Globus pallidus (tissue), 1 donor: Measurements from ENCODE around the gene COX6A2.
A peak's percentile ranks its signal among the peaks of the same experiment; 100 is the strongest.
"Not testable (repeated sequence)": the region's sequence is repeated elsewhere in the genome, so short reads cannot be mapped to it uniquely, and the experiment has no call there.

ENCODE experiments used
- DNase-seq: peaks from one replicate; pipeline ENCODE4 v3.0.0-alpha.2; 2015; ENCODE audit warnings: low spot score

Gene COX6A2

GRCh38 chr16:31438414-31438813, 10.3 kb upstream of the COX6A2 start:
- no peak for DNase-seq

- DNase-seq, result no peak
These were observed 8.3 kb upstream of the COX6A2 start for GRCh38 chr16:31436221-31437045.

DNA sequence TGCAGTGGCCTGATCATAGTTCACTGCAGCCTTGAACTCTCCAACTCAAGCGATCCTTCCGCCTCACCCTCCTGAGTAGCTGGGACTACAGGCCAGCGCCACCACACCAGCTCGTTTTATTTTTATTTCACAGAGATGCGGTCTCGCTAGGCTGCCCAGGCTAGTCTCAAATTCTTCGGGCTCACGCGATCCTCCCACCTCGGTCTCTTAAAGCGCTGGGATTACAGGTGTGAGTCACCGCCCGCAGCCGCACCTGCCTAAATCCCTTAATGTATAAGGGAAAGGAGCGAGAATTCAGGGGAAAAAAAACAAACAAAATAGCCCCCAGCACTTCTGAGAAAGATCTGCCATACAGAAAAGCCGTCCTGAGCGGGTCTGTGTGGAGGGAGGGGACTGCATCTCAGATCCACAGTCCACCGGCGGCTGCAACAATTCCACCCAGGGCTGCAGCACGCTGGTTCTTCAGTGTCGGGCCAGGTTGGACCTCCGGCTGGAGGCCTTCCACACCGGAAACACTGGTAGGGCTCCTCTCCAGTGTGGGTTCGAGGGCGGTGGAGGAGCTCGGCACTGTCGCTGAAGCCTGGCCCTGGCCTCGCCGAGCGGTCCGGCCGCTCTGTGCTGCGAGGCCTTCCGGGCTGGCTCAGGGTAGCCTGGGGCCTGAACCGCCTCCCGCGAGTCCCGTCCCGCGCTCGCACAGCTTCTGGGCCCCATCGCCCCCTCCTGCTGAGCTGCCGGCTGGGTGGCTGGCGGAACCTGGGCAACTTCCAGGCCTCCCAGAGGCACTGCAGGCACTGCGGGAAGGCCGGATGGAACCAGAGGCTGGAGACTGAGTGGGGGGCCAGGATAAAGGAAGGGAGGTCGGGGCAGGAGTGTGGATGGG, 7.4 kb upstream of the COX6A2 start:
- no peak for DNase-seq

- DNase-seq, result no peak
These were observed 2.4 kb upstream of the COX6A2 start for GRCh38 chr16:31430380-31431052.

- no peak for DNase-seq
These were observed 1.6 kb upstream of the COX6A2 start for GRCh38 chr16:31429796-31430195.

- DNase-seq, result no peak
These were observed 1.2 kb upstream of the COX6A2 start for GRCh38 chr16:31429314-31429713.

- no peak for DNase-seq
These were observed 583 bp upstream of the COX6A2 start for GRCh38 chr16:31428638-31429247.

DNA sequence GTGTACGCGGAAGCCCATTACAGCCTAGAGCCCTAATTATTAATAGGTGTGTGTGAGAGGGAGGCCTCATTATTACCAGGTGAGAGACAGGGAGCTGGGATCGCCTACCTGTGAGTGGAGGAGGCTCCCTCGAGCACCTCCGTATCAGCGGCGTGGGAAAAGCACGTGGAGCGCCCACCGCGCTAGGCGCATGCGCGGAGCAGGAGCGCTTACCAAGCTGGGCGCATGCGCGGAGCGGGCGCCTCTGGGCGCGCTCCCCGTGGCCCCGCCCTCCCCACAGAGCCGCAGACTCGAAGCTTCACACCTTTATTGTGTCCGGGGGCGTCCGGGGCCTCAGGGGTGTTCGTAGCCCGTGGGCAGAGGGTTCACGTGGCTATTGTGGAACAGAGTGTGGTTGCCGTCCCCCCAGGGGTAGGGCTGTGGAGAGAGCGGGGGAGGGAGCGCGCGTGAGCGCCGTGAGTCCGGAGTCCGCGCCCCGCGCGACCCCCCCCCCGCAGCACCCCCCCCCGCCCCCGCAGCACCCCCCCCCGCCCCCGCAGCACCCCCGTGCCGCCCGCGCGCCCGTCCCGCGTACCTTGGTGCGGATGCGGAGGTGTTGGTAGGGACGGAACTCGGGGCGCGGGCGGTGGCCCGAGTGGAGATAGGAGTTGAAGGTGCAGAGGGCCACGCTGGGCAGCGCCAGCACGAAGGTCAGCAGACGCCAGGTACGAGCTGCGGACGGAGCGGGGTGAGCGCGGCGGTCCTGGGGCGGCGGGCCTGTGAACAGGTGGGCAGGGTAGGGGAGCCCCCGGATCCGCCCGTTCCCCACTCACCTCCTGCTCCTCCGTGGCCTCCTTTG, 500 bp downstream of the COX6A2 start:
- DNase-seq, result peak; percentile 51

- no peak for DNase-seq
These were observed 4.4 kb downstream of the COX6A2 start for GRCh38 chr16:31423801-31424200.

- no peak for DNase-seq
These were observed 4.9 kb downstream of the COX6A2 start for GRCh38 chr16:31423241-31423640.

DNA sequence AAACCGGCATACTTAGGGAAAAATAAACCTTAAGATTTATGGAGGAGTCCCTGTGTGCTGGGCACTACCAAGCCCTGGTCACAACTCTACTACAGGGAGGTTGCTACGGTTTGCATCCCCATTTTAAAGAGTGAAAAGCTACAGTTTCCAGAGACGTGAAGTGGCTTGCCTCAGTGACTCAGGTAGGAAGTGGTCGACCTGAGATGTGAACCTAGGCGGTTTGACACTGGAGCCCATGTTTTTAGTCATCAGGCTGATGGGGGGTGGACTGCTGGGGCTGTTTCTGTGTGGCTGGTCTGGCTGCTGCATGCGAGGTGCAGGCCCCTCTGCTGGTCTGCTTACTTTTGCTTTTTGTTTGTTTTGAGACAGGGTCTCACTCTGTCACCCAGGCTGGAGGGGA, 6.6 kb downstream of the COX6A2 start:
- no peak for DNase-seq

GRCh38 chr16:31420037-31420436, 8.1 kb downstream of the COX6A2 start:
- DNase-seq, result no peak

- no peak for DNase-seq
These were observed 10.2 kb downstream of the COX6A2 start for GRCh38 chr16:31417916-31418315.

- DNase-seq, result not testable (repeated sequence)
These were observed 11.1 kb downstream of the COX6A2 start for GRCh38 chr16:31417036-31417435.

DNA sequence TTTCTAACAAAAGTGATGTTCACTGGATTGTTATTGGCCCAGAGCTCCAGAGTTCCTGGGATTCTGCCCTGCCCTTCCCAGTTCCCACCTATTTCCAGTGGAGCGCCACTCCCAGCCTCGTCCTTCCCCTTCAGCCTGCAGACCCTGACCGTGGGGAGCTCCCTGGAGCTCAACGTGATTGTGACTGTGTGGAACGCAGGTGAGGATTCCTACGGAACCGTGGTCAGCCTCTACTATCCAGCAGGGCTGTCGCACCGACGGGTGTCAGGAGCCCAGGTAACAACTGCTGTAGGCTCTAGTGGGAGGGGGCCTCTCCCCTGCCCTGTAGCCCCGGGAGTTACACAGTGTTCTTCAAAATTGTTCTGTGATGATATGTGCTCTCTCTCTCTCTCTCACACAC, 11.8 kb downstream of the COX6A2 start:
- DNase-seq, result no peak

- DNase-seq, result no peak
These were observed 13.5 kb downstream of the COX6A2 start for GRCh38 chr16:31414706-31415105.

GRCh38 chr16:31413943-31414342, 14.2 kb downstream of the COX6A2 start:
- no peak for DNase-seq

- no peak for DNase-seq
These were observed 14.8 kb downstream of the COX6A2 start for GRCh38 chr16:31413381-31413780.

GRCh38 chr16:31412750-31413149, 15.4 kb downstream of the COX6A2 start:
- no peak for DNase-seq

DNA sequence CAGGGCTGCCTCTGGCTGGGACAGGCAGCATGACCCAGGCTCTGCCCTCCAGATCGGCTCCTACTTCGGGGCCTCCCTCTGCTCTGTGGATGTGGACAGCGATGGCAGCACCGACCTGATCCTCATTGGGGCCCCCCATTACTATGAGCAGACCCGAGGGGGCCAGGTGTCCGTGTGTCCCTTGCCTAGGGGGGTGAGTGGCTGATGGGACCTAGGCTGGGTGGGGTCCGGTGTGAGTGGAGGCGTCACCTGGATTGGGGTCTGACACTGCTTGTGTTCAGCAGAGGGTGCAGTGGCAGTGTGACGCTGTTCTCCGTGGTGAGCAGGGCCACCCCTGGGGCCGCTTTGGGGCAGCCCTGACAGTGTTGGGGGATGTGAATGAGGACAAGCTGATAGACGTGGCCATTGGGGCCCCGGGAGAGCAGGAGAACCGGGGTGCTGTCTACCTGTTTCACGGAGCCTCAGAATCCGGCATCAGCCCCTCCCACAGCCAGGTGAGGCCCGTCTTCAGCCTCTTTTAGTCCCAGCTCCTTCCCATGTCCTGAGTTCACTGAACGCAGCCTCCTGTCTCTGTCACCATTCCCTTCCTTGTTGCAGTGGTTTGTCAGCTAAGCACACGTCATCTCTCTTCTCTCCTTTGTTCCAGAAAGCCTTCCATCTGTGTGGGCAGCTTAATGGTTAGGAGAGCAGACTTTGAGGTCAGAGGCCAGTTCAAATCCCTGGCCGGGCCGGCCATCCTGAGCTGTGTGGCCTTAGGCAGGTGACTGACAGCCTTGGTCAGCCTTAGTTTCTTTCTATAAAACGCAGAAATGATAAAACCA, 16.9 kb downstream of the COX6A2 start:
- DNase-seq, result no peak
